Endothelial cell of umbilical vein (primary cell): ENCODE data around the gene EPS15. TPM values are rescaled to one million over a fixed set of nuclear protein-coding genes. Genes with fewer than 3 reads are reported as not detected.

Experiments used
- BruUV-seq: library from RNA; stranded (reverse); fragments of 400-500 nt; replicated peaks from 2 replicates; lab custom pipeline; 2021; lab: Mats Ljungman, UMichigan
- CTCF ChIA-PET: fragments of 300-600, 350-600 bp; sonication (Branson Sonifier 250); formaldehyde crosslinking; loops from one replicate; lab custom pipeline; 2021; ENCODE audit warnings: antibody characterized with exemption, inconsistent platforms; lab: Charles Lee
- POLR2A ChIA-PET: fragments of 300-600, 350-600 bp; sonication (Branson Sonifier 250); formaldehyde crosslinking; loops from one replicate; lab custom pipeline; 2021; ENCODE audit warnings: antibody characterized with exemption, inconsistent platforms; lab: Charles Lee
- DNase-seq: peaks from one replicate; pipeline ENCODE4 v3.0.0-alpha.2; 2011; ENCODE audit warnings: low read depth, low spot score
- FAIRE-seq: peaks from 2 replicates; lab custom pipeline; 2011; peaks lifted over from hg19 to GRCh38; lab: Jason Lieb, UNC
- H2AFZ ChIP-seq: 2 replicates; pipeline ENCODE4 v1.6.0; 2012; ENCODE audit warnings: low read depth, low read length, control low read depth, inconsistent platforms
- H3K27ac ChIP-seq: 2 replicates; pipeline ENCODE4 v1.5.1; 2011; ENCODE audit warnings: low read depth, mild to moderate bottlenecking, control low read depth, low read length, moderate library complexity; ENCODE audit not compliant: insufficient read depth
- H3K27me3 ChIP-seq, 2 experiments: 2 replicates each; pipeline versions ENCODE4 v1.6.0 to v1.6.1; 2011; ENCODE audit warnings: low read length in 2 of 2, mixed read lengths in 1 of 2; ENCODE audit not compliant: control insufficient read depth in 2 of 2, insufficient read depth in 2 of 2
- H3K36me3 ChIP-seq, 2 experiments: 2 replicates in 1 of 2; 3 replicates in 1 of 2; pipeline ENCODE4 v1.5.1; 2011; ENCODE audit warnings: low read length in 2 of 2, mild to moderate bottlenecking in 1 of 2, moderate library complexity in 1 of 2; ENCODE audit not compliant: control insufficient read depth in 2 of 2, insufficient read depth in 2 of 2; ENCODE audit errors: extremely low read depth in 1 of 2
- H3K4me1 ChIP-seq: 3 replicates; pipeline ENCODE4 v1.5.1; 2011; ENCODE audit warnings: mild to moderate bottlenecking, low read length; ENCODE audit not compliant: control insufficient read depth, insufficient read depth; ENCODE audit errors: extremely low read depth
- H3K4me2 ChIP-seq: 2 replicates; pipeline ENCODE4 v1.6.1; 2011; ENCODE audit warnings: low read length, control low read depth, mixed read lengths; ENCODE audit not compliant: insufficient read depth
- H3K4me3 ChIP-seq, 3 experiments: fragments of 200-600 bp in 1 of 3; sonication (generic), shearing (Covaris generic) in 1 of 3; replicated peaks in 1 of 3; 2 replicates each; pipeline ENCODE4 v1.5.1; 2011 to 2016; ENCODE audit warnings: control low read depth in 3 of 3, low read length in 3 of 3, mild to moderate bottlenecking in 2 of 3, inconsistent platforms in 1 of 3, low read depth in 1 of 3, moderate library complexity in 1 of 3; ENCODE audit not compliant: insufficient read depth in 1 of 3
- H3K79me2 ChIP-seq: 2 replicates; pipeline ENCODE4 v1.6.0; 2012; ENCODE audit warnings: low read length, inconsistent platforms; ENCODE audit not compliant: control insufficient read depth, insufficient read depth
- H3K9ac ChIP-seq: replicated peaks from 2 replicates; pipeline ENCODE3; 2011; ENCODE audit warnings: low read length, control low read depth; ENCODE audit not compliant: insufficient read depth; ENCODE audit errors: extremely low read depth
- H3K9me1 ChIP-seq: replicated peaks from 3 replicates; pipeline ENCODE4 v1.6.0; 2011; ENCODE audit warnings: mild to moderate bottlenecking, low read length; ENCODE audit not compliant: control insufficient read depth, insufficient read depth; ENCODE audit errors: extremely low read depth
- H3K9me3 ChIP-seq: replicated peaks from 2 replicates; pipeline ENCODE4 v1.5.1; 2012; ENCODE audit warnings: low read length, inconsistent platforms; ENCODE audit not compliant: control insufficient read depth, insufficient read depth
- H4K20me1 ChIP-seq: replicated peaks from 2 replicates; pipeline ENCODE3; 2011; ENCODE audit warnings: mild to moderate bottlenecking, low read length; ENCODE audit not compliant: control insufficient read depth, insufficient read depth; ENCODE audit errors: extremely low read depth
- EZH2 ChIP-seq: IDR thresholded peaks from 2 replicates; pipeline ENCODE4 v1.6.1; 2012; ENCODE audit warnings: borderline replicate concordance, low read depth, mild to moderate bottlenecking, moderate library complexity, low read length, inconsistent platforms; ENCODE audit not compliant: severe bottlenecking
- FOS ChIP-seq: IDR thresholded peaks from 2 replicates; pipeline ENCODE4 v1.6.1; 2011; ENCODE audit warnings: mild to moderate bottlenecking, low read length, moderate library complexity, borderline replicate concordance; ENCODE audit not compliant: insufficient read depth
- GATA2 ChIP-seq: IDR thresholded peaks from 2 replicates; pipeline ENCODE4 v1.7.0; 2011; ENCODE audit warnings: low read depth, mild to moderate bottlenecking, moderate library complexity, mixed read lengths, low read length; ENCODE audit not compliant: insufficient read length, insufficient read depth
- JUN ChIP-seq: IDR thresholded peaks from 2 replicates; pipeline ENCODE4 v1.6.1; 2011; ENCODE audit warnings: borderline replicate concordance, low read depth; ENCODE audit not compliant: insufficient read length, insufficient read depth
- MYC ChIP-seq: IDR thresholded peaks from one replicate; pipeline ENCODE4 v1.6.1; 2011; ENCODE audit warnings: mild to moderate bottlenecking, low read depth, low read length
- POLR2A ChIP-seq: IDR thresholded peaks from 2 replicates; pipeline ENCODE4 v1.6.1; 2012; ENCODE audit warnings: low read depth, mild to moderate bottlenecking, control low read depth, low read length
- POLR2AphosphoS5 ChIP-seq: IDR thresholded peaks from 2 replicates; pipeline ENCODE4 v1.6.1; 2012; ENCODE audit warnings: low read depth, mild to moderate bottlenecking, control low read depth, low read length, moderate library complexity; ENCODE audit not compliant: insufficient read depth
- dilution Hi-C: fragments of 300-500 bp; cut with MboI; formaldehyde crosslinking; loops from one replicate; pipeline ENCODE4 v1.15.0; 2019; ENCODE audit warnings: low sequenced_read_pairs; ENCODE audit not compliant: extremely low pct_ligation_motif_present
- intact Hi-C: fragments of 100-400 bp; cut with micrococcal nuclease; formaldehyde crosslinking; loops from one replicate; pipeline ENCODE4 v1.10.0; 2022
- polyA plus RNA-seq, 4 experiments: library from polyadenylated mRNA; depleted of rRNA in 3 of 4; stranded (reverse) in 3 of 4; unstranded in 1 of 4; fragments of >200 nt; gene quantifications; 2 replicates each; pipeline versions ENCODE4 v1.2.1 to v1.2.3, GENCODE V29; 2011 to 2012; ENCODE audit warnings: missing spikeins in 1 of 4
- total RNA-seq: library from RNA; stranded (reverse); gene quantifications from 2 replicates; pipeline ENCODE4 v1.2.3, GENCODE V29; 2021
- TF ChIP-seq, protein P1 (sequence below): IDR thresholded peaks from 2 replicates; pipeline ENCODE4 v1.6.1; 2011; ENCODE audit not compliant: insufficient read depth, insufficient read length
- TF ChIP-seq, protein P2 (sequence below), 2 donors: IDR thresholded peaks; 1 replicate in 1 of 2; 2 replicates in 1 of 2; pipeline ENCODE4 v1.5.1; 2011; ENCODE audit warnings: low read length in 2 of 2, mild to moderate bottlenecking in 2 of 2, moderate library complexity in 2 of 2, control low read depth in 1 of 2, inconsistent platforms in 1 of 2, low read depth in 1 of 2; ENCODE audit not compliant: insufficient read depth in 1 of 2; ENCODE audit errors: extremely low read depth in 1 of 2

The EPS15 gene
- total and polyA plus RNA-seq, 2 donors (not counting 3 experiments of a cell fraction or from before 2014, with no cell fraction given): 15.4 to 44.8 TPM

DNA sequence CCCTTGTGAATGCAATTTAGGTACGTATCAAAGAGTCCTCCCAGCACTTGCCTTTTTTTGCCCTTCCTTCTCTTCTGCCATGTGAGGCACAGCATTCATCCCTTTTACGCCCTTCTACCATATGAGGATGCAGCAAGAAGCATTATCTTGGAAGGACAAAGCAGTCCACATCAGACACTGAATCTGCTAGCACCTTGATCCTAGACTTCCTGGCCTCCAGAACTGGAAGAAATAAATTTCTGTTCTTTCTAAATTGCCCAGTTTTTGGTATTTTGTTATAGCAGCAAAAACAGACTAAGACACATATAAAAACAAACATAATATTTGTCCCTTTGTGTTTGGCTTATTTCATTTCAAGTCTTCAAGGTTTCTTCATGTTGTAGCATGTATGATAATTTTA lies 20.1 kb downstream of the EPS15 start:
- Histone ChIP-seq H4K20me1 (no peaks in the 10 kb centered on the region), H2AFZ (no peak overlapping the region), H3K36me3 (no peaks in the 10 kb centered on the region), H3K9ac (no peak overlapping the region), H3K9me3 (no peaks in the 10 kb centered on the region), H3K4me2 (no peak overlapping the region), H3K4me3 (no peak overlapping the region), H3K4me1 (no peaks in the 10 kb centered on the region), H3K27me3 (no peaks in the 10 kb centered on the region), H3K27ac (no peak overlapping the region), H3K79me2 (peaks cover 51% of the 10 kb centered on the region), H3K9me1 (no peaks in the 10 kb centered on the region)
- ChIA-PET POLR2A (no interaction called here), CTCF (interaction anchor here (1.4 kb wide), 1 partner anchor 10 kb away, joined by 3 read pairs; no protein-coding TSS in a partner anchor)
- TF ChIP-seq, protein P1, sequence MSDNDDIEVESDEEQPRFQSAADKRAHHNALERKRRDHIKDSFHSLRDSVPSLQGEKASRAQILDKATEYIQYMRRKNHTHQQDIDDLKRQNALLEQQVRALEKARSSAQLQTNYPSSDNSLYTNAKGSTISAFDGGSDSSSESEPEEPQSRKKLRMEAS: no peak
- TF ChIP-seq, protein P2, sequence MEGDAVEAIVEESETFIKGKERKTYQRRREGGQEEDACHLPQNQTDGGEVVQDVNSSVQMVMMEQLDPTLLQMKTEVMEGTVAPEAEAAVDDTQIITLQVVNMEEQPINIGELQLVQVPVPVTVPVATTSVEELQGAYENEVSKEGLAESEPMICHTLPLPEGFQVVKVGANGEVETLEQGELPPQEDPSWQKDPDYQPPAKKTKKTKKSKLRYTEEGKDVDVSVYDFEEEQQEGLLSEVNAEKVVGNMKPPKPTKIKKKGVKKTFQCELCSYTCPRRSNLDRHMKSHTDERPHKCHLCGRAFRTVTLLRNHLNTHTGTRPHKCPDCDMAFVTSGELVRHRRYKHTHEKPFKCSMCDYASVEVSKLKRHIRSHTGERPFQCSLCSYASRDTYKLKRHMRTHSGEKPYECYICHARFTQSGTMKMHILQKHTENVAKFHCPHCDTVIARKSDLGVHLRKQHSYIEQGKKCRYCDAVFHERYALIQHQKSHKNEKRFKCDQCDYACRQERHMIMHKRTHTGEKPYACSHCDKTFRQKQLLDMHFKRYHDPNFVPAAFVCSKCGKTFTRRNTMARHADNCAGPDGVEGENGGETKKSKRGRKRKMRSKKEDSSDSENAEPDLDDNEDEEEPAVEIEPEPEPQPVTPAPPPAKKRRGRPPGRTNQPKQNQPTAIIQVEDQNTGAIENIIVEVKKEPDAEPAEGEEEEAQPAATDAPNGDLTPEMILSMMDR (IDR thresholded peaks at IDR 0.05; ENCODE audit: extremely low read depth in 1 of 2, insufficient read depth in 1 of 2, low read depth in 1 of 2, low read length in 2 of 2): no peak
- TF ChIP-seq MYC (no peak), FOS (no peak), POLR2A (no peak), EZH2 (no peak), GATA2 (no peak), JUN (no peak), POLR2AphosphoS5 (no peak)
- intact Hi-C loops: no loop called here
- FAIRE-seq (no peak), DNase-seq (no peak)
- BruUV-seq: no TSS peak
- dilution Hi-C loops: no loop called here
